ENCODE data around the gene ZFPL1.

Gene ZFPL1

DNA sequence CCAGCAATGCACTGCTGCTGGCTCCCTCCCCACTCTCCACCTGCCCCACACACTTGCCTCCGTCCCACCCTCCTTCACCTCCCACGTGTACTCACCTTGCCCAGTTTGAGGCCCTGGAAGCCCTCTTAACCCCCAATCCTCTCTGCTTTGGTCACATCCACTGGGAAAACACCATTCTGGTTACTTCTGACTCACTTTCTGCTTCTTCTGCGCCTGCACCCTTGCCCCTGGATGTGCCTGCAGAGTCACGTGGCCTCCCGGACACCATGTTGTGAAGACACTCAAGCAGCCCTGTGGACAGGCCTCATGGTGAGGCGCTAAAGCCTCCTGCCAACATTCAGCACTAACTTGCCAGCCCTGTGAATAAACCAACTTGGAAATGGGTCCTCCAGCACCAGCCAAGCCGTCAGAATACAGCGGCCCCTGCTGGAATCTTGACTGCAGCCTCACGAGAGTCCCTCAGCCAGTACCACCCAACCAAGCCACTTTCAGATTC, 23.1 kb upstream of the ZFPL1 start:
- DNase-seq (ENCODE audit: low spot score) = no peak

DNA sequence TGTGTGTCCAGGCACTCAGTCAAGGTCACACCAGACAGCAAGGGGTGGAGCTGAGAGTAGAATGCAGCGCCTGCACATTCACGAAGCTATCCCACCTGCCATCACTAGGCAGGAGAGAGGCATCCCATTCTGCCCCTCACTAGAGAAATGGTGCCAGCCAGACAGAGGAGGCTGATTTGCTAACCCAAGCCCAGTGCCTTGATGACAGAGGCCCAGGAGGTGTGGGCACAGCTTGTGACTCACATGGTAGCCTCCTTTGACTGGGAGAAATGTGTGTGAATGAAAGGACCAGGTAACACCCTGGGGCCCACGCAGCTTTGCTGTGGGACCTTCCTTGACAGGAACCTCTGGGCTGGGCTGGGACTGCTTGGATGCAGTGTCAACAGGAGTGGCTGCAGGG, 20.5 kb upstream of the ZFPL1 start:
- DNase-seq (ENCODE audit: low spot score) = no peak

DNA sequence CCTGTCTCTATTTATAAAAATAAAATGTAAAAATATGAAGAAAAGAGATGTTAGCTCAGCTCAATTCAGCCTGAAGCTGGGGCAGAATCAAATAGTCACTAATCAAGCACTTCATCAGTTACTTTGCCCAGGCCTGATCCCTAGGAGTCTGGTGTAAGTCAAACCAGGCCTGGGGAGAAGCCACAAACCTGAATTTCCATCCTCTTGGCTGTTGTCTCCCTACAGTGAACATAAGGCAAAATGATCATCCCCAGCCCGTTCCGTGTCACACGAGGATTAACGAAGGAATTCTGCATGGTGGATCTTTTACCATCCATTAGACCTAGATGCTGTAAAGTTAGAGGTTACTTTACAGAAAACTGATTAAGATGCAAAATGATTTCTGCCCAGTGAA, 19.2 kb upstream of the ZFPL1 start:
- no peak for DNase-seq (ENCODE audit: low spot score)

DNA sequence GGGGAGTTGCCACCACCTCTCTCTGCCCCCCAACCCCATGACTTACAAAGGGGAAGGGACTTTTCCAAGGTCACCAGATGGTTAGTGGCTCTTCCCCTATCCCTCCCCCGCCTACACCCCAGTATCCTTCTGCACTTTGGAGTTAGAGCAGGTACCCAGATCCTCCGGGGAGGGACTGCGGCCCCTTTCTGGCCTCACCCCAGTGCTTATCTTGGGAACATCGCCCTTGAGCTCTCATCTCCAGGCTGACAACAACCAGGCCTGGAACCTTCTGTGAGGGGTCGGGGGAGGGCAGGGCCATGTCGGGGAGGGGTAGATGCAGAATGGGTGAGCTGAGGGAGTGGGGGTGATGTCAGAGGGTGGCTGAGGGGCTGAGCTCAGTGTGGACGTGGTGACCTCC, 18.2 kb upstream of the ZFPL1 start:
- DNase-seq (ENCODE audit: low spot score) = no peak

DNA sequence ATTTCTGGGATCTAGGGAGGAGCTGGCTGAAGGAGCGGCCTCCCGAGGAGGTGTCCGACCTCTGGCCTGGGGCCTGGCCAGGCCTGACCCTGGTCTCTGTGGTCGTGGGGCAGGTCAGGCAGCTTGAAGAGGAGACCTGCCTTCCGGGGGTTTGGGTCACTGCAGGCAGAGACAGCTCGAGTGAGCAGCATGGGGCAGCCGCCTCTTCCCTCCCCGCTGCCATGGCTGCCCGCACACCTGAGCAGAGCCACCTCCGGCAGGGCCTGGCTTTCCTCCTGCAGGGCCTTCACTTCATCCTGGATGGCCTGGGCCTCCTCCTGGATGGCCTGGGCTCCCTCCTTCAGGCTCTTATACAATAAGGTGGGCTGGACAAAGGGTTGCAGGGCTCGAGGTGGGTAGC, 17.7 kb upstream of the ZFPL1 start:
- no peak for DNase-seq (ENCODE audit: low spot score)

DNA sequence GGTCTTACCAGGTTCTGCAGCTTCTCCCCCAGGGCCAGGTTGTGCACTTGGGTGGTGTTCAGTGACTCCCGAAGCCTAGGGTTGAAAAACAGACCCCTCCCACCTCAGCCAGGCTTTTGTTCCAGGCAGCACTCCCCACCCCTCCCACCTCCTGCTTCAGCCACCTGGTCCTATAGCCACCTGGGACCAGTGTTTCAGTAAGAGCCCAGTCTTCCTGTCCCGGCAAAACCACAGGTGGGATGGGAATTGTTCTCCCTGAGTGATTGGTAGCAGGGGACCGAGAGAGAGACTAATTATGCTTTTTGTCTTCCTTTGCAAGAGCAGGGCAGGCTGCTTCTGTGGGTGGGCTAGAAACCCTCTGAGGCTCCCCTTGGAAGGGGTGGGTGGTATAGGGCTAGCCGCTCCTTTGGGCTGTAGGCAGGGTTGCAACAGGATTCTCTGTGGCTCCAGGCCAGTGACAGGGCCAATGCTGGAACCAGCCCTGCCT, 17.2 kb upstream of the ZFPL1 start:
- DNase-seq (ENCODE audit: low spot score) = no peak

DNA sequence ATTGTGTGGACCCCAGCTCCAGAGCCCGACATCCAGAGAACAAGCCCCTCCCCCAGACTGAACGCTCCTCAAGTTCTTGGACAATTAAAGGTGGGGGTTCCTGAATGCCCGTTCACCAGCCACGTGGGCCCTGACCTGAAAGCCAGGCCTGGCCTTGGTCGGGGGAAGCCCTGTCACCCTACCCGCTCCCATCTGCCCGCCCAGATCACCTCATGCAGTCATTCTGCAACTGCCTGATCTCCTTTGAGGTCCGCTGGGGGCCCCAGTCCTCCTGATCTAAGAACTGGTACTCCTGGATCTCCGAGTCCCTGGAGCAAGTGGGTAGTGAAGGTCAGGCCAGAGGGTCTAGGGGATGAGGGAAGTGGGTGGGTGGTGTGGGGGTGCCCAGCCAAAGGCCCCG, 16.6 kb upstream of the ZFPL1 start:
- DNase-seq (ENCODE audit: low spot score) = no peak

DNA sequence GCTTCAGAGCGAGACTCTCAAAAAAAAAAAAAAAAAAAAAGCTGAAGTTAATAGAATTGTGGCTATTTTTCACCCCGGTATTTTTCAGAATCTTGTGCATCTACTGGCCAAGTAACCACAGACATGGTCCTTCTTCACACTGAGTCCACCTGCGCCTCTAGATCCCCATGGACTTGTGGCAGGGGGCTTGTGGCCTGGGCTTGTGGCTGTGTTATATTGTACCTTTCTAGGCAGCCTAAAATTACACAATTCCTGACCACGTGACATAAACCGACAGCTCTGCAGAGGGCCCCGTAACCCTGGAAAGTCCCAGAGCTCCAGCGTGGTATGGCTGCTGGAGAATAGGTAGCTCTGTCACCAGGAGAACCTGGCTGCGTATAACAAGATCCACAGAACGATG, 14.8 kb upstream of the ZFPL1 start:
- DNase-seq (ENCODE audit: low spot score) = no peak

DNA sequence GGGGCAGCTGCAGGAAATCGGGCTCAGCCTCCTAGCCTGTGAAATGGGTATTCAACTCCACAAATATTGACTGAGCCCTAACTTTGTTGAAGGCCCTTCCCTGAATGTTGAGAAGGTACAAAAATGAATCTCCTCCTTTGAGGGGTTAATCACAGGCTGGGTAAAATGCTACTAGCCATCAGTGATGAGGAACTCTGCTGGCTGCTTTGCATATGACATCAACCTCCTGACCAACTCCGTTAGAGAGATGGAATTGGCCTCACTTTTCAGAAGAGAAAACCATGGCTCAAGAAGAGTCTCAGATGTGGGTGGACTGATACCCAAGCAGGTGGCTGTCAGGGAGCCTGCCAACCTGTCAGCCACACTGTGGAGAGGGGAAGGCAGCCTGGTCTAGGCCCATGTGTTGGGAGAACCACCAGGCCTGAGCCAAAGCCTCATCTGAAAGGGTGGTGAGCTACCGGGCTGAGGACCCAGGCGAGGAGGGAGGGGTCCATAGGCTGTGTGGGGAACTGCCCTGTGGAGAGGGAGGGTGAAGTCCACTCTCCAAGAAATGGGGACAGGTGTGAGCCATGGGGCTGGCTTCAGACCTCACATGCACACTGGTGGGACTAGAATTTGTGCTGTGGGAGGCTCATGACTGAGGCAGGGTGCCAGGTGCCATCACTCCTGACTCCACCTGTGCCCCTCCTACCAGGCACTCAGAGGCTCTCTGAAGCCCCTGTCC, 12.0 kb upstream of the ZFPL1 start:
- no peak for DNase-seq (ENCODE audit: low spot score)

DNA sequence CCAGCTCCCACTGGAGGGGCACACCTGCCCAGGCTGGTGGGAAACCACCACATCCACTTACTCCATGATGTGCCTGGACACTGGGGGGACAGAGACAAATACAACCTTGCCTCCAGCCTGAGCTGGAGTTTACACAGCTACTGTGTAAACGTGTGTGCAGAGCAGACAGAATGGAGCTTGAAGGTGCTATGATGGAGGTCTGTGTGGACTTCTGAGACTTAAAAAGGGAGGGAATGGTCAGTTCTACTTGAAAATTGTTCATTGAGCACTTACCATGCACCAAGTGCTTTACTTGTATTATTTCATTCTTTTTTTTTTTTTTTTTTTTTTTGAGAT, 11.4 kb upstream of the ZFPL1 start:
- DNase-seq (ENCODE audit: low spot score) = no peak

DNA sequence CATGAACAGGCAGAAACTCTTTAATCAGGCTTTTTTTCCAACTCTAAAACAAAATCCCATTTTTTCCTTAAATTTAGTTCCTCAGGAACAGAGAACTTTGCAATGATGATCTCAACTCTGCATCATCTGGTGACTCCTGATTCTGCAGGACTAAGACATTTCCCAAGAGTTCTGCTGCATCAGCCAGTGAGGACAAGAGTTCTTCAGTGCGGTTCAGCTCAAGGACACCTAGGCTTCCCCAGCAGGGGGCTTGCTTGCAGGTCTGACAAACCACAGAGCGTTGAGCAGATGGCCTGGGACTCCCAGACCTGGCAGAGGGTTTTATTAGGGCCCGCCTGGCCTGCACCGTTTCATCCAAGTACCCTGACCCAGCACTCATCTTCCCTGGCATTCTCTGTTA, 6.6 kb upstream of the ZFPL1 start:
- no peak for DNase-seq (ENCODE audit: low spot score)

DNA sequence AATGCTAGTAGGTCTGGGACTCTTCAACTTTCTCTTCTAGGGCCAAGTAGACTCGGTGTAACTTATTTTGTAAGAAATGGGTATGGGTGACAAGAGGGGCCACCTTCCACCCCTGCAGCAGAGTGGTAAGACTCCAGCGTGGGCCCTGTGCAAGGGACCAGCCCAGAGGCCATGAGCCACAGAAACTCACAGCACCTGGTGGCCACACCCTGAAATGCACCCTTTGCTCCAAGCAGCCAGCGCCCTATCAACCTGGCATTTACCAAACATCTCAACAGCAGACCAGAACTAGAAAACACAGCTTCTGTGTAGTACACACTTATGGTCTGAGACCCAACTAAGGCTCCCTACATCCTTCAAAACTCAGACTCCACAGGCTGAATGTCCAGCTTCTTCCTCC, 5.9 kb upstream of the ZFPL1 start:
- DNase-seq (ENCODE audit: low spot score) = peak; percentile 36

DNA sequence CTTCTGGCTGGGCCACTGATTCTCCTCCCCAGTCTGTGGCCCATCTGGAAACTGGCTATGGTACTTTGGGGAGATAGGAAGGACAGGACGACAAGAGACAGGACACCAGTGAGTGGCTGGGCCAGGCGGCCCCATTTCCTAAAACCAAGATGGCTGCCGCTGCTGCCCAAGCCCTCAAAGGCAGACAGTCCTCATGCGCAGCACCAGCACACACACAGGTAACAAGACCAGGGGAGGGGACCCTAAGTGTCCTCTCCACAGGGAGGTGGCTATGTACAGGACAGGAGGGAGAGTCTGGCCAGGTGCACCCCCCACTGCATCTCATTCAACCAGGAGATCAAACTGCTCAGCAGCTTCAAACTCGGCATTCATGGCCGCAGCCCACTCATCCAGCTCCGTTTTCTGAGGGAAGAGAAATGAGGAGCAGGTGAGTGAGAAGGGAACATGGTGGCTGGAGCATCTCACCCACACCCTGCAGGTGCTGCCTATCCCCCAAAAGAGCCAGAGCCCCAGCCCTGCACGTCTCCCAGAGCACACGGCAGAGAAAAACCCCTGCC, 5.2 kb upstream of the ZFPL1 start:
- DNase-seq (ENCODE audit: low spot score) = no peak

DNA sequence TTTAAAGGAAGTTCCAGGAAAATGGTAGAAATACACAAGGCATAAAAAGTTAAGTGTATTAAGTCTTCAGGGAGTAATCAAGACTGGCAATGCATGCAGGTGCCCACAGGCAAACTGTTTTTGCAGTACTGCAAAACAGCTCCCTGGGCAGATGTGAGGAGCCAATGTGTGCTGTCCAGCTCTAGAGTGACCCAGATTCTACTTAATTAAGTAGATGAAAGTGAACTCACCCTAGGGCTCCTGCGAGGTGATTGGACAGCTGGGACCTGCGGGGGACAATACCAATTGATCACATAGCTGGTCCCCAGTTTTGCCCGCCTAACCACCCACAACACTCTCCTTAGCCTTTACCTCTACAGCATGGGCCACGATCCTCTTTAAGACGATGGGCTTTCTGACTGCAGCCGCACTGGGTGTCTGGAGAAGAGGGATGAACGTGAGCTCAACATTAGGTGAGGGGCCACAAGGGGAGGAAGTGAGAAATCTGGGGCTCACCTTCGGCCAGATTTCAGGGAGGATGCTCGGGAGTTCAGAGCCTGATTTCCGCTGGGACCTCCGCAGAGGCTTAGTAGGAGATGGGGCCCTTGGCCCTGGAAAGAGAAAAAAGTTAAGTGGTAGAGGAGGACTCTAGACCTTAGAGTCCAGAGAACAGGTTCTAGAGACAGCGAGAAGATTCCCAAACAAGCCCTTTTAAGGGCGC, 738 bp upstream of the ZFPL1 start:
- no peak for DNase-seq (ENCODE audit: low spot score)

DNA sequence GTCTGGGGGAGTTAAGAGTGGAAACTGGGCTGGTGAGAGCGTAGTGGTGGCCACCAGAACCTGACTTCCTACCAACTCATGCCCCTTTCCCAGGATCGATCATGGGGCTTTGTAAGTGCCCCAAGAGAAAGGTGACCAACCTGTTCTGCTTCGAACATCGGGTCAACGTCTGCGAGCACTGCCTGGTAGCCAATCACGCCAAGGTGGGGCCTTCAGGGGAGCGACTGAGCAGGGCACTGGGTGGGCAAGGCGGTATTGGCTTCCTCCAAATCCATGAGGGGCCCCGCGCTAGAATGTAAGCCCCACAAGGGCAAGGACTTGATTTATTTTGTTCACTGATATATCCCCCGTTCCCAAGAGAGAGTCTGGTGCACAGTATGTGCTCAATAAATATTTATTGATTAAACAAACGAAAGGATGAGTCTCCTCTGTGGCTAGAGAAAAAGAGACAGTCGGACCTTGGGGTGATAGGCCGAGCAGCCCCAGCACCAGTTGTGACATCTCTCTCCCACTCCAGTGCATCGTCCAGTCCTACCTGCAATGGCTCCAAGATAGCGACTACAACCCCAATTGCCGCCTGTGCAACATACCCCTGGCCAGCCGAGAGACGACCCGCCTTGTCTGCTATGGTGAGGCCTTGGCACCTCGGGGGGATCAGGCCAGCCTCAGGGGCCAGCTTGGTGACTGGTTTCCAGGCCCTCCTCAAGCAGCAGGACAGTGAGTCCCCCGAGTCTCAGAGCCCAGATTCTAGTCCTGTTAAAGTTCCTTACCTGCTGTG, 765 bp downstream of the ZFPL1 start:
- no peak for DNase-seq (ENCODE audit: low spot score)

DNA sequence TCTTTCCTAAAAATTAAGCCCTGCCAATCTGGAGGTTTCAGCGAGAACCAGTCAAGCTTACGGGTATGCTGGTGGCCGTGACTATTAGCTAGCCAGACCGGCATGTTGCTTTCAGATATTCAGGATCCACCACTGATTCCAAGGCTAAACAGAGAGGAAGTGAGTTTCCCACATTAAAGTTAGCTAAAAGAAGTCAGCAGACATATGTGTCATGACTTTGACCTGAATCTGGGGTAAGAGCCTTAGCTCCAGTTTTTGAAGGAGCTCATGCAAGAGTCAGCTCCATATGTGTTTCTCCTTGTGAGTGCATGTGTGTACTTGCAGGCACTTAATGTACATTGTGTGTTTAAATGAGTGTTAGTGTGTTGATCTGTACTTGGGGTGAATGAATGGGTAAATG, 1.4 kb downstream of the ZFPL1 start:
- no peak for DNase-seq (ENCODE audit: low spot score)

DNA sequence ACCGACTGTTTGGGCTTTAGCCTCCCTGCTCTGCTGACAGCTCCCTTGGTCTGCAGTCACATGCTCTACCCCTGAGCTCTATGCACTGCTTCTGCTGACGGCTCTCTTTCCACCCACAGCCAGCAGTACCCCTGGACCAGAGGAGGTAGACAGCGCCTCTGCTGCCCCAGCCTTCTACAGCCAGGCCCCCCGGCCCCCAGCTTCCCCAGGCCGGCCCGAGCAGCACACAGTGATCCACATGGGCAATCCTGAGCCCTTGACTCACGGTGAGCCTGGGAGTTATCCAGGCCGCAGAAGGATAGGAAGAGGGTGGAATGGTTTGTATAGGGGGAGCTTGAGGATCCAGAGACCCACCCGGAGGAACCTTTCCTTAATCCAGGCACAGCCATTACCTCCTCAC, 2.8 kb downstream of the ZFPL1 start:
- no peak for DNase-seq (ENCODE audit: low spot score)

DNA sequence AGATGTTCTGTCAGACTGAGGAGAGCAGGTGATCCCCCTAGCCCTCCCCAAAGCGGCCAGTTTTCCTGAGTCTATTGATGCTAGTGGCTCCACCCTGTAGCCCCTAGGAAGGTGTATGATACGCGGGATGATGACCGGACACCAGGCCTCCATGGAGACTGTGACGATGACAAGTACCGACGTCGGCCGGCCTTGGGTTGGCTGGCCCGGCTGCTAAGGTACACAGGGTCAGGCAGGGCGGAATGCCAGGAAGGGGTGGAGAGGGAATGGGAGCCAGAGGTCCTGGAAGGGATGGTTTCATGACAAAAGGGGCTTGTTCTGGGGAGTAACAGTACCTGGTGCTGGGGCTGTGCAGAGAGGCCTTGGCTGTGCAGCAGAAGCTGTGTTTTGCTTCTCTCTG, 3.2 kb downstream of the ZFPL1 start:
- DNase-seq (ENCODE audit: low spot score) = no peak

DNA sequence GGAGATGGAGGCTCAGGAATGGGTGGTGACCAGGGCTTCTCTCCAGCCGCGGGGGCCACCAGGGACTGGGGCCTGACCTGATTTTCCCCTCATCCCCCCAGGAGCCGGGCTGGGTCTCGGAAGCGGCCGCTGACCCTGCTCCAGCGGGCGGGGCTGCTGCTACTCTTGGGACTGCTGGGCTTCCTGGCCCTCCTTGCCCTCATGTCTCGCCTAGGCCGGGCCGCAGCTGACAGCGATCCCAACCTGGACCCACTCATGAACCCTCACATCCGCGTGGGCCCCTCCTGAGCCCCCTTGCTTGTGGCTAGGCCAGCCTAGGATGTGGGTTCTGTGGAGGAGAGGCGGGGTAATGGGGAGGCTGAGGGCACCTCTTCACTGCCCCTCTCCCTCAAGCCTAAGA, 3.8 kb downstream of the ZFPL1 start:
- DNase-seq (ENCODE audit: low spot score) = no peak

DNA sequence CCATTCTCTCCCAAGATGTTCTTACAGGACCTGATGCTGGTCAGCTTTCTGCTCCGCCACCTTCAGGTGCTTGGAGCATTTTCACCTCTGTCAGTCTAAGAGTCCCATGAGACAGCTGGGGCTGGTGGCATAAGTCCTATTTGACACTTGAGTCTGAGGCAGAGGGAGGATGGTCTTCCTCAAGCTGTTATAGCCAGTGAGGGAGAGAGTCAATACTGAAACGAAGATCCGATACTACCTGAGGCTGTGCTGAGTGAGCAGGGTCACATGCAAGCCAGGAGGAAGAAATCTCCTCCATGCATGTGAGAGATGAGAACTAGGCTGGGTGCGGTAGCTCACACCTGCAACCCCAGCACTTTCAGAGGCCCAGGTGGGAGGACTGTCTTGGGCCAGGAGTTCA, 5.6 kb downstream of the ZFPL1 start:
- no peak for DNase-seq (ENCODE audit: low spot score)

DNA sequence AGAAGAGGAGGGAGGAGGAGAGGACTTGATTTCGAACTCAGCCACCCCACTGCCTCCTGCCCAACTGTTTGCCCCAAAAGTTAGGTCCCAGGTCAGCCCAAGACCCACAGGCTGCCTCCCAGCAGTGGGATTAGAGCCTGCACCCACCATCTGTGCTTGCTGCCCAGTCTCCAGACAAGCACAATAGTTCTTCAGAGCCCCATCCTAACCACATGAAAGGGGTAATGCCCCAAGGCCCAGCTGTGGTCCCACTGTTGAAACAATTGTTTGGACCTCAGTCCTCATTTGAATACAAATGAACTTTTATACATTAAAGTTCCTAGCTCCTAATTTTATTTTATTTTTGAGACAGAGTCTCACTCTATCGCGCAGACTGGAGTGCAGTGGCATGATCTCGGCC, 6.6 kb downstream of the ZFPL1 start:
- DNase-seq (ENCODE audit: low spot score) = no peak

DNA sequence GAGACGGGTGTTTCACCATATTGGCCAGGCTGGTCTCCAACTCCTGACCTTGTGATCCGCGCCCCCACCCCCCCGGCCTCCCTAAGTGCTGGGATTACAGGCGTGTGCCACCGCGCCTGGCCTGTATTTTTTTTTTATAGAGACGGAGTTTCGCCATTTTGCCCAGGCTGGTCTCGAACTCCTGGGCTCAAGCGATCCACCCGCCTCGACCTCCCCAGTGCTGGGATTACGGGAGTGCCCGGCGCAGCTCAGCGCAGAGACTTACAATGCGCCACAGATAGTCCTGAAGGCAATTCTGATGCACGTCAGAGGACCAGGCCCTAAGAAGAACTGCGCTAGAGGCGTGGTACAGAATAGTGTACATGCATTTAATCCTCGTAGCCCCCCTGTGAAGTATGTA, 11.4 kb downstream of the ZFPL1 start:
- DNase-seq (ENCODE audit: low spot score) = no peak

Data from GM03348 (cell line).